NCI-H446 treated with DMSO at 0.1 percent for 48 hours (cell line): ENCODE results near the gene LRRC40.

Experiments used
- DNase-seq: peaks from one replicate; lab custom pipeline; 2025; lab: John Stamatoyannopoulos, UW

LRRC40 gene

DNA sequence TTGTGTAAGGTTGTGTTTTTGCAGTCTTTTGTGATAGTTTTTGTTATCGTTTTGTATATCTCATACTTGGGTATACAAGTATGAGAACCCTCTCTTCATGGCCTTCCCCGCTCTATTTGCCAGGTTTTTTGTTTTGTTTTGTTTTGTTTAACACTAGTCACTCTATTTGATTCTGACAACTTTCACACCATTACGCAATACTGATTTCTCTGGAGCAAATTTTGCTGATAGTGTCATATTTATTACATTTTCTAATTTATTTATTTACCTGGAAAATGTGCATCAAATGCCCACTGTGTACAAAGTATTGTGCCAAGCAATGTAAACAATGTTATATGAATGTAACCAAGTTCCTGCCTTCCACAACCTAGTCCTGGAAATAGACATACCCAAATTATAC, 90.1 kb downstream of the LRRC40 start:
- no peak for DNase-seq

DNA sequence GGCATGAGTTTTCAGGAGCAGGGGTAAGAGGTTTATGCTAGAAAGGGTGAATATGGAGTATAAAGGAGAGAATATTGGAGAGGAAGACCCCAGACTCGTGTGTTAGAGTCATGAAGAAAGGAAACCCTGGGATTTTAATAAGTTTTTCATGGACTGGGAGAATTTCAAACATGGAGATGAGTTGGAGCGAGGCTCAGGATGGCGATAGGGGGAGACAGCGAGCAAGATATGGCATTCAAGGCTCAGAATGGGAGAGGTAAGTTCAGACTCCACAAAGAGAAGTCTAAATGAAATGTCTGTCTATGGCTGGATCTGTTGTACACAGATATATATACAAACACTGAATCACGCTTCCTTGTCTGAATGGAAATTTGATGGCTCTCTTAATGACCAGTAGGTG, 92.5 kb downstream of the LRRC40 start:
- DNase-seq = no peak

DNA sequence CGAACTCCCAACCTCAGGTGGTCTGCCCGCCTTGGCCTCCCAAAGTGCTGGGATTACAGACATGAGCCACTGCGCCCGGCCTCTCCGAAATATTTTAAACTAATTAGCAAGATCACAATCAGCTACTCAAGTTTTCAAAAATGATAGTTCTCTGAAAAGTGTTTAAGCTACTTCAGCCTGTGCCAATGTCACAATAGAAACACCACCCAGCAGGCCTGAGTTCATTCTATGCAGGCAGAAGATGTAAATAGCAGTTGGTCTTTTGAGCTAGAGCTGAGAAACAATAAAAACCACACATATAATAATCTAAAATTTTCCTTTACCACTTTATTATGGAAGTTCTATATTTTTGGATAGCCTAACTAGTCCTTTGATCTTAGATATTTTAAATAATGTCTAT, 96.1 kb downstream of the LRRC40 start:
- DNase-seq = no peak

DNA sequence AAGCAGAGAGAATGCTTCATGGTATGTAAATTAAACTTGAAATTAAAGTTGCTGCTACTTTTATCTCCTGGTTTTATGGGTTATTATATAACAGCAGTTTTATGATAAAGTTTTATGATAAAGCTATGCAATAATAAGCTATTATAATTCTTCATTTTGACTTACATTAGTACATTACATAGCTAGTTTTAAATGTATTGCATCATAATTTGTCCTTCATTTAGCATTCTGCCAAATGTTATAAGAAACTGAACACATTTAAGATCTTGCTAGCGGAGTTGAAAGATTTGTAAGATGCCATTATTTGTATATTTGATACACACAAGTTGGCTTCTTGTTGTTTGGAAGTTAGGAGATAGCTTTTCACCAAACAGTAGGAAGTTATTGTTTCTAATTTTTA, 101.6 kb downstream of the LRRC40 start:
- no peak for DNase-seq

DNA sequence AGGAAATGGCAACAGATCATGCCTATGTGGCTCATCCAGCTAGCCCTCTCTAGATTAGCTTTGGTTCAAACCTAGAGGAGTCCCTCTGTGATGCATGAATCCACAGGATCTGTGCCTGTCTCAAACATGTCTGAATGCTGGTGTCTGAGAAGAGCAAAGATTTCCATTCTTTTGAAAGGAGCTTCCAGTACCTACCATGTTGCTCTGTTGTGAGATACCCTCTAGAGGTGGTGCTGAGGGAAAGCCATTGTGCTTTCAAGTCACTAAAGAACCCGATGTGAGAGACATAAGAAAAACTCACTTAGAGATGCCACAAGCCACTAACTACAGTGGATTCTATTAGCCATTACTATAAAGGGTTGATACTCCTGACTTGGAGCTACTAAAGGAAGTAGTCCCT, 103.6 kb downstream of the LRRC40 start:
- no peak for DNase-seq

DNA sequence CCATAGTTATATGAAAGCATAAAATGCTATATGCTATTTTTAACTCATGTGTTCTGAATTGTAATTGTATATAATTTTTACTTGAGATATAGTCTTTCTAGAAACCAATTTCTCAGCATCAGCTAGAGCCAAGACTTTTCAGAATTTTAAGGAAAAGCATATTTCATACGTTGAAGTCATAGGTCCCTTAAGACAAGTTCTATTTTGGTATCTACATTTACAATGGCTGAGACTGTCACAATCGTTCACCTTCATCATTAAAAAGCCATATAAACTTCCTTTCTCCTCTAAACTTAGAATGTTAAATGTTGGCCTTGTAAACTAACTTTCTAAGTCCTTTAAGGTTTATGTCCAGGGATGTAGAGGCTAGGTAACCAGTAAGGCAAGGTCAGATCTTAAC, 104.1 kb downstream of the LRRC40 start:
- no peak for DNase-seq
